ENCODE results near the gene SUN3.
"Not testable (repeated sequence)": the region's sequence is repeated elsewhere in the genome, so short reads cannot be mapped to it uniquely, and the experiment has no call there.

SUN3 gene

DNA sequence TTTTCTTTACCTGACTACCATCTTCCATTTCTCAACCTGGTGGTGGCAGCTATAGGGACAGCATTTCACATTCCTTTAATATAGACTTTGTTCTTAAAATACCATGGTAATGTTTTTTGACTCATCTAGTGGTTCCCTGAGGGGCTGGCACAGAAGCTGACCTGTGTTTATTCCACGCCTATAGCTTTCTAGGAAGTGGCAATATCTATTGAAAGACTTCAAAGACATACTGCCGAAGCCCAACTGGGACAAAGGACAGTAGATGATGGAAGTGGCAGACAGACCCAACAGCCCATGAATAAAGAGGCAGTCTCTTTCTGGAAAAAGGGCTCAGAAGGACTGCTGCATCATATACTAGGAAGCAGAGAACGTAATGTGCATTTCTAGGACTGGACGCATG, 11.2 kb downstream of the SUN3 start:
- DNase-seq: no peak

DNA sequence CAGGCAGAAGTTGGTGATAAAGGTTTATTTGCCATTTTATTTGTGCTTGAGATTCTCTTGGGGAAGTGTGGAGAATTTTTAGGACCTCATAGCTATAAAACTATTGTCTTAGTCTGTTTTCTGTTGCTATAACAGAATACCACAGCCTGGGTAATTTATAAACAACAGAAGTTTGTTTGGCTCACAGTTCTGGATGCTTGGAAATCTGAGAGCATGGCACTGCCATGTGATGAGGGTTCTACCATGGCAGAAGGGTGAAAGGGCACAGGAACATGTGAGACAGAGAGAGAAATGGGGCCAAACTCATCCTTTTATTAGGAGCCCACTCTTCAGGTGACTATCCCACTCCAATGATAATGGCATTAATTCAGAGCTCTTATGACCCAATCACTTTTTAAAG, 12.3 kb downstream of the SUN3 start:
- no peak for DNase-seq

DNA sequence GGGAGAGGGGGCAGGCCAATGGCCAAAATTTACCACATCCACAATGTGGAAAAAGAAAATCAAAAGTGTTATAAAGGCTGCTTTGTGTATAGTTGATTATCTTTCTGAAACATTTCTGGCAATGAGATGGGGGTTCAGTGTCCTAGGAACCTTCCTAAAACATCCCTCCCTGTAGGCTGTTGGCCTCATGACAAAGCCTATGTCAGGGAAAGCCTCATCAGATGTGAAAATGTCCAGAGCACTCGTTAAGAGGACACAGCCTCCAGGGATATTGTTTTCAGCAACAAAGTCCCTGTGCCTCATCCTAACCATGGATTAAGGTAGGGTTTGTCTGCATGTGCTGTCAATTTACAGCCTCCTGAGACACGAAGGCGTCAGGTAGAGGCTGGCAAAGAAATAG, 17.0 kb downstream of the SUN3 start:
- DNase-seq: no peak

- DNase-seq: no peak
Observed at GRCh38 chr7:48011323-48011722, 17.6 kb downstream of the SUN3 start.

- no peak for DNase-seq
Observed at GRCh38 chr7:48009954-48010353, 19.0 kb downstream of the SUN3 start.

DNA sequence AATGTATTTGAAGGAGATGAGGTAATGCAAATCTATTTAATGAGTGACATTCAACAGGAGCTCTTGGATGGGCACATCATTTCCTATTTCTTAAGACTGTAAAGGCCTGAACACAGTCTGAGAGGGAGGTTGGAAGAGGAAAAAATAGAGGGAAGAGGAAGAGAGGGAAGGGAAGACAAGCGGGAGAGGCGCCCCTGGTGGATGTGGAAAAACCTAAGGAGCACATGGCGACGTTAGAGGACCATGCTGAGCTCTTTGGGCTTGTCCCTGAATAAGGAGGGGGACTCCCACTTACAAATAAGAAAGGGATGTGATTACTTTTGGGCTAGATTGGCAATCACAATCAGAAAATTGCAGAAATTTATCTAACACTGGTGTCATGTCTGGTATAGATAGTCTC, 19.6 kb downstream of the SUN3 start:
- DNase-seq: no peak

DNA sequence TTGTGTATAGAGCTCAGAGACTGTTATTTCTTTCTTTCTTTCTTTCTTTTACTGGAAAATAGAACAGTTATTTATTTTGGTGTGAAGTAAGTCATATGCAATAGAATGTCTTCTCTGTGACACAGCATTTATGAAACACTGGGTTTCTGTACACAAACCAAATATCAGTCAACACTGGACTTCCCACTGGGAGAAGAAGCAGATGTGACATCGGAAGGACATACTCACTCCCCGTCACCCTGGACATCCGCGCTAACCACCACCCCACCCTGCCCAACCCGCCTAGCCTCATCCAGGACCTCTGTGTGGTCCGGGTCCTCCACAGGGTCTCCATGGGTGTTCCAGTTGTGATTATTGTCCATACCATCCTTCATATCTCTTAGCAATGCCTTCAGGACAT, 22.0 kb downstream of the SUN3 start:
- no peak for DNase-seq

- DNase-seq: no peak
Observed at GRCh38 chr7:48004638-48005037, 24.3 kb downstream of the SUN3 start.

DNA sequence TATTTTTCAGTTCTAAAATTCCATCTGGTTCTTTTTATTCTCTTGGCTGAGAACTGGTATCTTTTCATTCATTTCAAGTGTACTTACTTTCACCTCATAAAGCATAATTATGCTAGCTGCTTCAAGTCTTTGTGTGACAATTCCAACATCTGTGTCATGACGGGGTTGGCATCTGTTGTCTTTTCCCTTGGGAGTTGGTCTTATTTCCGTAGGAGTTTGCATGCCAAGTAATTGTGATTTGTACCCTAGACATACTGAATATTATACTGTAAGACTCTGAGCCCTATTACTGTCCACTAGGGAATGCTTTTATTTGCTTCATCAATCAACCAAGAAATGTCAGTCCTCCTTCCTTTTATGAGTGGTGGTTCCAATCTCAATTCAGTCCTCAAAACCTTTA, 24.9 kb downstream of the SUN3 start:
- no peak for DNase-seq

- not testable (repeated sequence) for DNase-seq
Observed at GRCh38 chr7:48000164-48000563, 28.7 kb downstream of the SUN3 start.

- DNase-seq: no peak
Observed at GRCh38 chr7:47999413-47999812, 29.5 kb downstream of the SUN3 start.

DNA sequence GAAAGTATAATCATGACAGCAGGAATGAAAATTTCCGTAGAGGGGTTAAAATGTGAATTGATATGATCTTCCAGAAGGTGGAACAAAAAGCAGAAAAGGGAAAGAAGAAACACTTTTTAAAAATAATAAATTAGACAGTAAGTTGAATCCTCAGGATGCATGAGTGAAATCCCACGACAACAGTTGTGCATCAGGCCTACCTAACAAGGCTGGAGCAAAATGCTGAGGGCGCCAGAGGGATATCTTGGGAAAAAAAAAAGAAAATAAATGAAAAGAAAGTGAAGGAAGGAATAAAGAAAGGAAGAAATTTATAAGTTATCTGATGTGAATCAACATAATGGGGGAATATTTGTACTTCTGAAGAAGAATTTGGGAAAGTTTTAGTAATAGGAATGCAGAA, 36.5 kb downstream of the SUN3 start:
- DNase-seq: no peak

DNA sequence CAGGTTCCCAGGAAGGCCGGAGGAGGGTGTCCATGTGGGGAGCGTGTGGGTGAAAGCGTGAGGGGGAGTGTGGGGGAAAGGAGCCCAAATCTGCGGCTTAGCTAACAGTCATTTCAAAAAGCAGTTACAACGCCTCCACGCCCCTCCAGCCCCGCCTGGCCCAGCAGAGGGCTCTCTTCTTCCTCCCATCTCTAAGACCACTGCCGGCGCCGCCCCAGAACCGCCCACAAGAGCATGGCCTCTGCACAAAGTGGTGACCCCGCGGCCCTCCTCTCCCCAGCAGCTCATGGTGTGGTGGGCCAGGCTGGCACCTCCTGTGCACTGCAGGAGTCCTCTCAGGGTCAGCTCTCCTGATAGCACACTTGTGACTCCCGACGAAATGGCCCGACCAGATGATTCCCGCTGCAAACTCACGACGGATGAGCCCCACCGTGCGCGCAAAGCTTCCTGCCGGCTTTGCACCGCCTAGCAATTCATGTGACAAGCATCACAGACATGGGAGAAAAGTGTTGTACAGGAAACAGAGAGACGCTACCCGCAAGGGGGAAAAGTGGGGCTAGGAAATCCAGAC, 37.1 kb downstream of the SUN3 start:
- peak; percentile 89 for DNase-seq

GRCh38 chr7:47991270-47991669, 37.6 kb downstream of the SUN3 start:
- DNase-seq: no peak

- no peak for DNase-seq
Observed at GRCh38 chr7:47990592-47990991, 38.3 kb downstream of the SUN3 start.

- not testable (repeated sequence) for DNase-seq
Observed at GRCh38 chr7:47989607-47990400, 39.1 kb downstream of the SUN3 start.

- DNase-seq: no peak
Observed at GRCh38 chr7:47988496-47989386, 40.2 kb downstream of the SUN3 start.

- DNase-seq: no peak
Observed at GRCh38 chr7:47982610-47983009, 46.3 kb downstream of the SUN3 start.

DNA sequence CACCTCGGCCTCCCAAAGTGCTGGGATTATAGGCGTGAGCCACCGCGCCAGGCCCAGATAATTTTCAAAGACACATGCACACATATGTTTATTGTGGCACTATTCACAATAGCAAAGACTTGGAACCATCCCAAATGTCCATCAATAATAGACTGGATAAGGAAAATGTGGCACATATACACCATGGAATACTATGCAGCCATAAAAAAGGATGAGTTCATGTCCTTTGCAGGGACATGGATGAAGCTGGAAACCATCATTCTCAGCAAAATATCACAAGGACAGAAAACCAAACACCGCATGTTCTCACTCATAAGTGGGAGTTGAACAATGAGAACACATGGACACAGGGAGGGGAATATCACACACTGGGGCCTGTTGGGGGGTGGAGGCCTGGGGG, 48.3 kb downstream of the SUN3 start:
- DNase-seq: not testable (repeated sequence)

- no peak for DNase-seq
Observed at GRCh38 chr7:47979832-47980181, 49.1 kb downstream of the SUN3 start.

- DNase-seq: peak; percentile 94
Observed at GRCh38 chr7:47979145-47979831, 49.6 kb downstream of the SUN3 start, which contains the start of gene HUS1. TSS of gene HUS1 (minus strand) at chr7:47979615. CDS start at chr7:47979519, 96 bp downstream.

DNA sequence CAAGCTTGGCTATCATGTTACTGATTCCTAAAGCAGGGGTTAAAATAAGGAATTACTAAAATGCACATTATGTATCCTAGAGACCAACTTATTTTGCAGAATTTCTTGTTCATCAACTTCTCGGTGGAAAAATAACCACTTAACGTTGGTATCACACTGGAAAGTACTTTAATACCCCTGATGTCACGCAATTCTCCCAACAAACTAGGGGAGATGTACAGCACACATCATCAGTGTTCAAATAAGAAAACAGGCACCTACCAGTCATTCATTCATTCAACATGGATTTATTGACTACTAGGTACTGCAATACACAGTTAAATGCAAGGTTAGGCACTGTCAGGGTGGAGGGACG, 50.1 kb downstream of the SUN3 start:
- DNase-seq: no peak

GRCh38 chr7:47973739-47974138, 55.2 kb downstream of the SUN3 start:
- no peak for DNase-seq
